ENCODE data around the gene MYADML2. TPM values are rescaled to one million over a fixed set of nuclear protein-coding genes. Genes with fewer than 3 reads are reported as not detected.

The MYADML2 gene
- total RNA-seq, 3 donors from 2014 or later = 0.13 TPM; not detected in 2

- intact Hi-C loops (cut with DNase I, micrococcal nuclease) = no loop called here
Observed at GRCh38 chr17:81973432-81973831, 26.4 kb upstream of the MYADML2 start.

GRCh38 chr17:81968850-81969812 is 22.1 kb upstream of the MYADML2 start:
- no peak for ATAC-seq
- no peaks in the 10 kb centered on the region for H3K36me3 ChIP-seq (ENCODE audit: low read depth)
- no peaks in the 10 kb centered on the region for H3K9me3 ChIP-seq
- peaks cover 15% of the 10 kb centered on the region for H3K4me1 ChIP-seq (ENCODE audit: low read depth)
- H3K4me3 ChIP-seq = no peak overlapping the region
- no peak for DNase-seq
- intact Hi-C loops (cut with DNase I, micrococcal nuclease) = no loop called here
- no peak for TF ChIP-seq CTCF (IDR thresholded peaks at IDR 0.05)

More at GRCh38 chr17:81973432-81973831, 26.4 kb upstream of the MYADML2 start:
- peaks cover under 1% of the 10 kb centered on the region for H3K4me1 ChIP-seq (ENCODE audit: low read depth)
- H3K36me3 ChIP-seq (ENCODE audit: low read depth) = no peaks in the 10 kb centered on the region
- no peaks in the 10 kb centered on the region for H3K9me3 ChIP-seq
- H3K4me3 ChIP-seq = no peak overlapping the region
- TF ChIP-seq CTCF (IDR thresholded peaks at IDR 0.05) = no peak
- DNase-seq (no peak), ATAC-seq (no peak)

GRCh38 chr17:81968396-81968745 is 21.3 kb upstream of the MYADML2 start:
- no peak for TF ChIP-seq CTCF (IDR thresholded peaks at IDR 0.05)
- Histone ChIP-seq H3K9me3 (no peaks in the 10 kb centered on the region), H3K4me3 (no peak overlapping the region), H3K4me1 (ENCODE audit: low read depth) (peaks cover 15% of the 10 kb centered on the region), H3K36me3 (ENCODE audit: low read depth) (no peaks in the 10 kb centered on the region)
- DNase-seq (no peak), ATAC-seq (no peak)
- intact Hi-C loops (cut with DNase I, micrococcal nuclease) = no loop called here

GRCh38 chr17:81967533-81968395 is 20.7 kb upstream of the MYADML2 start:
- intact Hi-C loops (cut with DNase I, micrococcal nuclease) = no loop called here
- H3K36me3 ChIP-seq (ENCODE audit: low read depth) = no peaks in the 10 kb centered on the region
- no peak for TF ChIP-seq CTCF (IDR thresholded peaks at IDR 0.05)
- H3K4me3 ChIP-seq = no peak overlapping the region
- DNase-seq (peak; percentile 80 to 88 (median 82)), ATAC-seq (peak; percentile 80)
- H3K9me3 ChIP-seq = no peaks in the 10 kb centered on the region
- H3K4me1 ChIP-seq (ENCODE audit: low read depth) = peaks cover 15% of the 10 kb centered on the region

- TF ChIP-seq CTCF (IDR thresholded peaks at IDR 0.05) = no peak
- H3K36me3 ChIP-seq (ENCODE audit: low read depth) = no peaks in the 10 kb centered on the region
Observed at GRCh38 chr17:81967244-81967532, 20.2 kb upstream of the MYADML2 start.

More at GRCh38 chr17:81967244-81967532, 20.2 kb upstream of the MYADML2 start:
- Histone ChIP-seq H3K4me1 (ENCODE audit: low read depth) (peaks cover 15% of the 10 kb centered on the region), H3K4me3 (no peak overlapping the region), H3K9me3 (no peaks in the 10 kb centered on the region)
- peak; percentile 6 for ATAC-seq
- DNase-seq = no peak
- intact Hi-C loops (cut with DNase I, micrococcal nuclease) = no loop called here

Measured in mucosa of descending colon (tissue), 3 donors.